HUES6 (cell line): ENCODE measurements around the gene STING1.
"Not testable (repeated sequence)": the region's sequence is repeated elsewhere in the genome, so short reads cannot be mapped to it uniquely, and the experiment has no call there.

ENCODE experiments used
- H3K27ac ChIP-seq: 2 replicates; pipeline ENCODE4 v1.7.0; 2013; ENCODE audit warnings: low read depth, mild to moderate bottlenecking, low read length, inconsistent platforms
- H3K27me3 ChIP-seq: 2 replicates; pipeline ENCODE4 v1.6.1; 2013; ENCODE audit warnings: low read length; ENCODE audit not compliant: control insufficient read depth, insufficient read depth
- H3K36me3 ChIP-seq: 2 replicates; pipeline ENCODE4 v1.6.1; 2013; ENCODE audit warnings: low read length; ENCODE audit not compliant: control insufficient read depth, insufficient read depth
- H3K4me1 ChIP-seq: 2 replicates; pipeline ENCODE4 v1.6.1; 2013; ENCODE audit warnings: low read length; ENCODE audit not compliant: control insufficient read depth, insufficient read depth
- H3K4me3 ChIP-seq: 2 replicates; pipeline ENCODE4 v1.5.1; 2013; ENCODE audit warnings: low read depth, low read length
- H3K9ac ChIP-seq: one replicate; pipeline ENCODE4 v1.6.1; 2013; ENCODE audit warnings: mild to moderate bottlenecking, low read length
- H3K9me3 ChIP-seq: 2 replicates; pipeline ENCODE4 v1.6.1; 2013; ENCODE audit warnings: low read depth, low read length; ENCODE audit not compliant: control insufficient read depth, insufficient read depth

Gene STING1

GRCh38 chr5:139495638-139496435, 13.3 kb upstream of the STING1 start:
- no peak overlapping the region for H3K27ac ChIP-seq
- H3K9ac ChIP-seq: no peak overlapping the region
- no peaks in the 10 kb centered on the region for H3K27me3 ChIP-seq
- H3K4me3 ChIP-seq: no peak overlapping the region
- no peaks in the 10 kb centered on the region for H3K4me1 ChIP-seq
- H3K9me3 ChIP-seq: no peaks in the 10 kb centered on the region
- no peaks in the 10 kb centered on the region for H3K36me3 ChIP-seq

DNA sequence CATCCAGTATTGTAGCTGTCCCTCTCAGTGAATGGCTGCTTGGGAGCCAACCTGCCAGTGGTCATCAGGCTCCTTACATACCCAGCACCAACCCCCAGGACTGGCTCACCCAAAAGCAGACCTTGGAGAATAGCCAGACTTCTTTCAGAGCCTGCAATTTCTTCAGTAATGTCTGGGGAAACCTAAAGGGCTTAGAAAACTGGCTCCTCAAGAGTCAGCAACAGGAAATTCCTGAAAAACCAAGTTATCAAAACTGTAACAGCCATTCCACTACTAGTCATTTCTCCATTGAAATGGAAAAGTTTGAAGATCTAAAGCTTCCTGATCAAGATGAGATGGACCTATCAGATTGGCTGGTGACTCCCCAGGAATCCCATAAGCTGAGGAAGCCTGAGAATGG, 12.3 kb upstream of the STING1 start:
- H3K9ac ChIP-seq: no peak overlapping the region

GRCh38 chr5:139494256-139494655, 11.7 kb upstream of the STING1 start:
- H3K9me3 ChIP-seq: no peaks in the 10 kb centered on the region
- no peak overlapping the region for H3K9ac ChIP-seq
- H3K36me3 ChIP-seq: no peaks in the 10 kb centered on the region
- H3K4me3 ChIP-seq: no peak overlapping the region
- no peak overlapping the region for H3K27ac ChIP-seq
- no peaks in the 10 kb centered on the region for H3K27me3 ChIP-seq
- H3K4me1 ChIP-seq: no peaks in the 10 kb centered on the region

More for the DNA sequence above, 12.3 kb upstream of the STING1 start:
- no peaks in the 10 kb centered on the region for H3K36me3 ChIP-seq
- H3K27me3 ChIP-seq: no peaks in the 10 kb centered on the region
- no peak overlapping the region for H3K4me3 ChIP-seq
- H3K4me1 ChIP-seq: no peaks in the 10 kb centered on the region
- H3K27ac ChIP-seq: no peak overlapping the region
- no peaks in the 10 kb centered on the region for H3K9me3 ChIP-seq

DNA sequence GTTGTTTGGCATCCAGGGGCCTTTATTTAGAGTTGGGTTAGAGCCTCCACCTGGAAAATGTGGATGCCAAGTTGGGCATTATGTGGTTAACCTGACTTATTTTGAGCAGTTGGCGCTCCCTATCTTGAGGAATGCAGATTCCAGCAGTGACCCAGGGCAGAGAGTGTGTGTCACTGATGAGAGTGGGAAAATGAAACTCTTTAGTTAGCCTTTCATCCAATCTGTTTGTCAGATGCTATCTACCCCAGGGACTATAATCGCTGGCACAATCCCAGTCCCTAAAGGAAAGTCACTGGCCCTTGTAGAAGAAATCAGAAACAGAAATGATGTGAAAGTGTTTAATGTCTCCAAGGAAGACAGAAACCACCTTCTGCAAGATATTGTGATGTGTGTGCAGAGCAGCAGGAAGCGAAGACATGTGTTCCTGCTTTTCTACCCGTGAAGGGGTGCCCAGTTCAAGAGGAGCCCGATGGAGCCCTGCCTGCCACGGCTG, 10.2 kb upstream of the STING1 start:
- Histone ChIP-seq H3K4me3 (no peak overlapping the region), H3K36me3 (no peaks in the 10 kb centered on the region), H3K4me1 (no peaks in the 10 kb centered on the region), H3K27ac (no peak overlapping the region), H3K27me3 (no peaks in the 10 kb centered on the region), H3K9ac (no peak overlapping the region), H3K9me3 (no peaks in the 10 kb centered on the region)

GRCh38 chr5:139488260-139488659, 5.7 kb upstream of the STING1 start:
- no peaks in the 10 kb centered on the region for H3K36me3 ChIP-seq
- H3K27me3 ChIP-seq: no peaks in the 10 kb centered on the region
- H3K9me3 ChIP-seq: no peaks in the 10 kb centered on the region
- no peak overlapping the region for H3K4me3 ChIP-seq
- peaks cover 10% of the 10 kb centered on the region for H3K4me1 ChIP-seq
- H3K27ac ChIP-seq: no peak overlapping the region
- no peak overlapping the region for H3K9ac ChIP-seq

DNA sequence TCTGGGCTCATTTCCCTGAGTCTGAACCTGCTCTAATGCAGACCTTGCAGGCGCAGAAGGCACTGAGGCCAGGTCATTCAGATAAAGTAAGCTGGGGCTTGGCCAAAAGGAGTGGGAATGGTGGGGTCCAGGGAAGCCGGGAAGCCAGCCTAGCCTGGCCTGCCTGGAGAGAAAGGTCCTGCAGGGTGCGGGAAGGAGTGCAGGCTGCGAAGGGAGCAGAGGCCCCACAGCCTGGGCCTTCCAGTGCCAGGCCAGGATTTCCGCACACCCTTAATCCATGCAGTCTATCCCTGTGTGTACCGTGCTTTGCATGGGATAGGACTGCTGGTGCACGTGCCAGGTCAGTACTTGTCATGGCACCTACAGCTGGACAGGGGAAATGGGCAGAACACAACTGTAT, 3.6 kb upstream of the STING1 start:
- H3K4me3 ChIP-seq: no peak overlapping the region

DNA sequence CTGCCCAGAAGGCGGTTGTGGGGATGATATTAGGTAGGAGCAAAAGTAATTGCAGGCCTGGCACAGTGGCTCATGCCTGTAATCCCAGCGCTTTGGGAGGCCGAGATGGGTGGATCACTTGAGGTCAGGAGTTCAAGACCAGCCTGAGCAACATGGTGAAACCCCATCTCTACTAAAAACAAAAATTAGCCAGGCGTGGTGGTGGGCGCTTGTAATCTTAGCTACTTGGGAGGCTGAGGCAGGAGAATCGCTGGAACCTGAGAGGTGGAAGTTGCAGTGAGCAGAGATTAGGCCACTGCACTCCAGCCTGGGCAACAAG, 291 bp upstream of the STING1 start:
- H3K4me1 ChIP-seq: peaks cover 17% of the 10 kb centered on the region
- H3K4me3 ChIP-seq, H3K36me3 ChIP-seq, H3K9ac ChIP-seq, H3K9me3 ChIP-seq, H3K27ac ChIP-seq, H3K27me3 ChIP-seq: not testable (repeated sequence)

More for the DNA sequence above, 3.6 kb upstream of the STING1 start:
- Histone ChIP-seq H3K36me3 (no peaks in the 10 kb centered on the region), H3K4me1 (peaks cover 13% of the 10 kb centered on the region), H3K9ac (no peak overlapping the region), H3K9me3 (no peaks in the 10 kb centered on the region), H3K27ac (no peak overlapping the region), H3K27me3 (no peaks in the 10 kb centered on the region)

- Histone ChIP-seq H3K4me3 (no peak overlapping the region), H3K9me3 (no peaks in the 10 kb centered on the region), H3K27ac (no peak overlapping the region), H3K4me1 (peaks cover 16% of the 10 kb centered on the region), H3K36me3 (no peaks in the 10 kb centered on the region), H3K27me3 (no peaks in the 10 kb centered on the region), H3K9ac (no peak overlapping the region)
These were observed 943 bp downstream of the STING1 start for GRCh38 chr5:139481580-139482049.

DNA sequence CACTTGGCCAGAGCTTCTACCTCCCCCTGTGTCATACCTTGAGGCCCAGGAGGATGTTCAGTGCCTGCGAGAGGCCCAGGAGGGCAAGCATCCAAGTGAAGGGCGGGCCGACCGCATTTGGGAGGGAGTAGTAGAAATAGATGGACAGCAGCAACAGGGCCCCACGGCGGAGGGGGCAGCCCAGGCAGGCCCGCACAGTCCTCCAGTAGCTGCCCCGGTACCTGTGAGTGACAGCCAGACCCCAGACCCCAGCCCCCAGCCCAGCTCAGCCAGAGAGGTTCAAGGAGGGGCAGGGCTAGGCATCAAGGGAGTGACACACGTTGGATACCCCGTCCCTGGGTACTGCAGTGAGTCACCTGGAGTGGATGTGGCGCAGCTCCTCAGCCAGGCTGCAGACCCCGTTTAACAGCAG, 1.4 kb downstream of the STING1 start:
- Histone ChIP-seq H3K27ac (no peak overlapping the region), H3K36me3 (no peaks in the 10 kb centered on the region), H3K9me3 (no peaks in the 10 kb centered on the region), H3K27me3 (no peaks in the 10 kb centered on the region), H3K9ac (no peak overlapping the region), H3K4me1 (peaks cover 11% of the 10 kb centered on the region), H3K4me3 (no peak overlapping the region)

DNA sequence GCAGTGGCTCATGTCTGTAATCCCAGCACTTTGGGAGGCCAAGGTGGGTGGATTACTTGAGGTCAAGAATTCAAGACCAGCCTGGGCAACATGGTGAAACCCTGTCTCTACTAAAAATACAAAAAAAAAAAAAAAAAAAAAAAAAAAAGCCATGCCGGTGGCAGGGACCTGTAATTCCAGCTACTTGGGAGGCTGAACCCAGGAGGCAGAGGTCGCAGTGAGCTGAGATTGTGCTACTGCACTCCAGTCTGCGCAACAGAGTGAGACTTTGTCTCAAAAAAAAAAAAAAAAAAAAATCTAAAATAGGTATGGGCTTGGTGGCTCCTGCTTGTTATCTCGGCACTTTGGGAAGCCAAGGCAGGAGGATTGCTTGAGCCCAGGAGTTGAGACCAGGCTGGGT, 2.8 kb downstream of the STING1 start:
- not testable (repeated sequence) for H3K4me3 ChIP-seq, H3K27ac ChIP-seq, H3K9ac ChIP-seq, H3K36me3 ChIP-seq, H3K27me3 ChIP-seq, H3K9me3 ChIP-seq
- H3K4me1 ChIP-seq: peaks cover 11% of the 10 kb centered on the region; the same call in 1 of the 2 replicates

GRCh38 chr5:139478657-139479423, 3.7 kb downstream of the STING1 start:
- H3K27me3 ChIP-seq, H3K9ac ChIP-seq, H3K36me3 ChIP-seq, H3K27ac ChIP-seq, H3K9me3 ChIP-seq, H3K4me3 ChIP-seq: not testable (repeated sequence)
- H3K4me1 ChIP-seq: peaks cover 17% of the 10 kb centered on the region
